ENCODE results near the gene PRAMEF5. TPM values are rescaled to one million over a fixed set of nuclear protein-coding genes. Genes with fewer than 3 reads are reported as not detected.

The PRAMEF5 gene
- total RNA-seq (2022; extraction: Qiagen RNA extraction; ENCODE audit: low read depth) = not detected in 5 replicates

GRCh38 chr1:13253898-13254297 is at the start of gene PRAMEF5:
Gene PRAMEF5 (plus strand): TSS chr1:13254198. CDS start chr1:13259269, 5,071 bp downstream.

GRCh38 chr1:13225675-13226204 is 28.3 kb upstream of the PRAMEF5 start, which contains the start of gene PRAMEF18:
Gene PRAMEF18 (minus strand): TSS chr1:13226154. CDS start chr1:13226106, 48 bp downstream.

GRCh38 chr1:13285037-13285436 is 31.0 kb downstream of the PRAMEF5 start, which contains the start of gene PRAMEF8:
Gene PRAMEF8 (minus strand): TSS chr1:13285137. CDS start chr1:13284091, 1,046 bp downstream.

GRCh38 chr1:13303239-13303638 is 49.2 kb downstream of the PRAMEF5 start, which contains the start of gene PRAMEF33:
Gene PRAMEF33 (plus strand): TSS chr1:13303539. CDS start chr1:13305955, 2,416 bp downstream.

Other genes with a start within 250 kb of the PRAMEF5 start
- not detected in 5 replicates for gene PRAMEF27, start 197.6 kb upstream of the PRAMEF5 start, total RNA-seq (2022; extraction: Qiagen RNA extraction; ENCODE audit: low read depth)
- not detected in 5 replicates for gene HNRNPCL3, start 193.4 kb upstream of the PRAMEF5 start, total RNA-seq (2022; extraction: Qiagen RNA extraction; ENCODE audit: low read depth)
- not detected in 5 replicates for gene PRAMEF25, start 183.4 kb upstream of the PRAMEF5 start, total RNA-seq (2022; extraction: Qiagen RNA extraction; ENCODE audit: low read depth)
- gene HNRNPCL2, start 137.3 kb upstream of the PRAMEF5 start, total RNA-seq (2022; extraction: Qiagen RNA extraction; ENCODE audit: low read depth) = not detected in 5 replicates
- not detected in 5 replicates for gene PRAMEF26, start 98.2 kb upstream of the PRAMEF5 start, total RNA-seq (2022; extraction: Qiagen RNA extraction; ENCODE audit: low read depth)
- not detected in 5 replicates for gene HNRNPCL4, start 88.6 kb upstream of the PRAMEF5 start, total RNA-seq (2022; extraction: Qiagen RNA extraction; ENCODE audit: low read depth)
- gene PRAMEF9, start 82.3 kb upstream of the PRAMEF5 start, total RNA-seq (2022; extraction: Qiagen RNA extraction; ENCODE audit: low read depth) = not detected in 5 replicates
- gene PRAMEF13, start 52.8 kb upstream of the PRAMEF5 start, total RNA-seq (2022; extraction: Qiagen RNA extraction; ENCODE audit: low read depth) = not detected in 5 replicates
- gene PRAMEF18, start 28.0 kb upstream of the PRAMEF5 start, total RNA-seq (2022; extraction: Qiagen RNA extraction; ENCODE audit: low read depth) = not detected in 5 replicates
- not detected in 5 replicates for gene PRAMEF8, start 30.9 kb downstream of the PRAMEF5 start, total RNA-seq (2022; extraction: Qiagen RNA extraction; ENCODE audit: low read depth)
- not detected in 5 replicates for gene PRAMEF33, start 49.3 kb downstream of the PRAMEF5 start, total RNA-seq (2022; extraction: Qiagen RNA extraction; ENCODE audit: low read depth)
- gene PRAMEF15, start 61.4 kb downstream of the PRAMEF5 start, total RNA-seq (2022; extraction: Qiagen RNA extraction; ENCODE audit: low read depth) = not detected in 5 replicates
- not detected in 5 replicates for gene PRAMEF14, start 92.9 kb downstream of the PRAMEF5 start, total RNA-seq (2022; extraction: Qiagen RNA extraction; ENCODE audit: low read depth)
- not detected in 5 replicates for gene PRAMEF19, start 117.7 kb downstream of the PRAMEF5 start, total RNA-seq (2022; extraction: Qiagen RNA extraction; ENCODE audit: low read depth)
- not detected in 5 replicates for gene PRAMEF17, start 135.4 kb downstream of the PRAMEF5 start, total RNA-seq (2022; extraction: Qiagen RNA extraction; ENCODE audit: low read depth)
- gene PRAMEF20, start 156.3 kb downstream of the PRAMEF5 start, total RNA-seq (2022; extraction: Qiagen RNA extraction; ENCODE audit: low read depth) = not detected in 5 replicates